IMR-90 (cell line): ENCODE results near the gene COL15A1. TPM values are rescaled to one million over a fixed set of nuclear protein-coding genes. Genes with fewer than 3 reads are reported as not detected.
A peak's percentile ranks its signal among the peaks of the same experiment; 100 is the strongest.

Source experiments
- ATAC-seq: fragments of 200-7000 bp; cut with Tn5 transposase; 2 replicates; pipeline ENCODE4 v1.9.1; 2020; ENCODE audit warnings: low read depth, mild to moderate bottlenecking, moderate library complexity
- BruUV-seq: library from RNA; stranded (reverse); fragments of 400-500 nt; replicated peaks from 2 replicates; lab custom pipeline; 2021; lab: Mats Ljungman, UMichigan
- CTCF ChIA-PET: fragments of 300-600 bp; formaldehyde crosslinking; extraction: SDS; loops from one replicate; lab custom pipeline; 2021; ENCODE audit warnings: antibody characterized with exemption; lab: Yijun Ruan, JAX
- POLR2A ChIA-PET: fragments of 300-600 bp; sonication (Branson Sonifier 250); formaldehyde crosslinking; loops from one replicate; lab custom pipeline; 2022; ENCODE audit warnings: antibody characterized with exemption; ENCODE audit not compliant: unreplicated experiment; lab: Charles Lee
- DNase-seq: peaks from one replicate; pipeline ENCODE4 v3.0.0; 2013
- H2AFZ ChIP-seq: replicated peaks from 2 replicates; pipeline ENCODE3; 2013; ENCODE audit warnings: low read length, mild to moderate bottlenecking; ENCODE audit not compliant: poor library complexity
- H2AK5ac ChIP-seq: 2 replicates; pipeline ENCODE4 v1.6.1; 2013; ENCODE audit warnings: low read depth, low read length, inconsistent platforms
- H2AK9ac ChIP-seq: replicated peaks from 2 replicates; pipeline ENCODE3; 2013; ENCODE audit warnings: mild to moderate bottlenecking, low read depth, low read length, moderate library complexity; ENCODE audit not compliant: poor library complexity
- H2BK120ac ChIP-seq: 2 replicates; pipeline ENCODE4 v1.6.1; 2013; ENCODE audit warnings: low read depth, low read length, inconsistent platforms
- H2BK15ac ChIP-seq: 3 replicates; pipeline ENCODE4 v1.6.1; 2013; ENCODE audit warnings: low read depth, low read length, inconsistent platforms
- H2BK20ac ChIP-seq: 2 replicates; pipeline ENCODE4 v1.6.1; 2013; ENCODE audit warnings: low read depth, mild to moderate bottlenecking, inconsistent platforms, low read length, moderate library complexity
- H2BK5ac ChIP-seq: 2 replicates; pipeline ENCODE4 v1.6.1; 2013; ENCODE audit warnings: mild to moderate bottlenecking, low read depth, low read length, inconsistent platforms; ENCODE audit not compliant: poor library complexity, severe bottlenecking
- H3K14ac ChIP-seq: replicated peaks from 2 replicates; pipeline ENCODE4 v1.6.1; 2013; ENCODE audit warnings: low read depth, low read length, inconsistent platforms
- H3K18ac ChIP-seq: 2 replicates; pipeline ENCODE4 v1.6.1; 2013; ENCODE audit warnings: low read depth, low read length, control low read depth
- H3K23ac ChIP-seq: 2 replicates; pipeline ENCODE4 v1.6.1; 2013; ENCODE audit warnings: low read depth, low read length, inconsistent platforms
- H3K27ac ChIP-seq: 2 replicates; pipeline ENCODE4 v1.5.1; 2013; ENCODE audit warnings: mild to moderate bottlenecking, control low read depth, low read length; ENCODE audit not compliant: insufficient read depth
- H3K27me3 ChIP-seq: 2 replicates; pipeline ENCODE4 v1.6.1; 2013; ENCODE audit warnings: low read length; ENCODE audit not compliant: control insufficient read depth, insufficient read depth
- H3K36me3 ChIP-seq: 2 replicates; pipeline ENCODE4 v1.6.1; 2013; ENCODE audit warnings: low read length, mixed read lengths; ENCODE audit not compliant: control insufficient read depth, insufficient read depth
- H3K4ac ChIP-seq: 2 replicates; pipeline ENCODE4 v1.6.1; 2013; ENCODE audit warnings: low read depth, low read length, inconsistent platforms
- H3K4me1 ChIP-seq: 2 replicates; pipeline ENCODE4 v1.6.1; 2013; ENCODE audit warnings: low read length, mixed read lengths; ENCODE audit not compliant: control insufficient read depth, insufficient read depth
- H3K4me2 ChIP-seq: 2 replicates; pipeline ENCODE4 v1.6.1; 2013; ENCODE audit warnings: low read depth, mild to moderate bottlenecking, control low read depth, low read length, moderate library complexity
- H3K4me3 ChIP-seq: 2 replicates; pipeline ENCODE4 v1.5.1; 2013; ENCODE audit warnings: low read depth, mild to moderate bottlenecking, control low read depth, low read length, moderate library complexity; ENCODE audit not compliant: insufficient read depth
- H3K56ac ChIP-seq: 2 replicates; pipeline ENCODE4 v1.6.1; 2013; ENCODE audit warnings: low read length, inconsistent platforms; ENCODE audit not compliant: insufficient read depth; ENCODE audit errors: extremely low read depth
- H3K79me1 ChIP-seq, 2 experiments: 2 replicates each; pipeline ENCODE4 v1.6.1; 2013; ENCODE audit warnings: low read length in 2 of 2, inconsistent platforms in 1 of 2, low read depth in 1 of 2
- H3K9ac ChIP-seq: 2 replicates; pipeline ENCODE4 v1.6.1; 2013; ENCODE audit warnings: low read depth, low read length, control low read depth
- H3K9me1 ChIP-seq: 2 replicates; pipeline ENCODE4 v1.6.1; 2013; ENCODE audit warnings: low read length, inconsistent platforms; ENCODE audit not compliant: insufficient read depth
- H3K9me3 ChIP-seq: 2 replicates; pipeline ENCODE4 v1.6.1; 2013; ENCODE audit warnings: low read length; ENCODE audit not compliant: control insufficient read depth, insufficient read depth
- H4K20me1 ChIP-seq: 2 replicates; pipeline ENCODE4 v1.6.1; 2013; ENCODE audit warnings: low read length, inconsistent platforms; ENCODE audit not compliant: insufficient read depth
- H4K5ac ChIP-seq: 2 replicates; pipeline ENCODE4 v1.6.1; 2013; ENCODE audit warnings: mild to moderate bottlenecking, low read depth, low read length, control low read depth
- H4K8ac ChIP-seq, 2 experiments: 2 replicates each; pipeline ENCODE4 v1.6.1; 2013; ENCODE audit warnings: low read depth in 2 of 2, low read length in 2 of 2, control low read depth in 1 of 2, inconsistent platforms in 1 of 2
- H4K91ac ChIP-seq: 2 replicates; pipeline ENCODE4 v1.6.1; 2013; ENCODE audit warnings: low read depth, low read length, inconsistent platforms; ENCODE audit not compliant: insufficient read depth
- FOS ChIP-seq: fragments of 150-350 bp; IDR thresholded peaks from 2 replicates; pipeline ENCODE4 v1.6.1; 2016; ENCODE audit warnings: low read depth, low read length
- RFX5 ChIP-seq: IDR thresholded peaks from 2 replicates; pipeline ENCODE4 v1.8.0; 2012; ENCODE audit warnings: low read depth, mild to moderate bottlenecking, low read length, moderate library complexity
- SMC3 ChIP-seq: fragments of 150-350 bp; IDR thresholded peaks from 2 replicates; pipeline ENCODE4 v1.6.1; 2016; ENCODE audit warnings: low read depth, mild to moderate bottlenecking, antibody characterized with exemption, low read length, moderate library complexity
- WGBS, 2 experiments: methylation state at CpG; one replicate each; pipeline versions ENCODE4 v1.1.5 to v1.1.7; 2013; ENCODE audit warnings: missing lambda C conversion rate in 2 of 2; ENCODE audit not compliant: insufficient read length in 1 of 2; ENCODE audit errors: extremely low coverage in 2 of 2; 5-methylcytosine and 5-hydroxymethylcytosine counted together
- dilution Hi-C: fragments of 300-500 bp; cut with HindIII; formaldehyde crosslinking; loops from one replicate; pipeline ENCODE4 v1.14.3; 2018; ENCODE audit warnings: low sequenced_read_pairs; ENCODE audit not compliant: unreplicated experiment
- in situ Hi-C: fragments of 300-500 bp; cut with MboI; formaldehyde crosslinking; loops from 3 replicates; pipeline ENCODE4 v1.14.3; 2019; ENCODE audit warnings: low sequenced_read_pairs, inconsistent platforms, mixed read lengths
- intact Hi-C: fragments of 100-400 bp; cut with micrococcal nuclease; formaldehyde crosslinking; loops from 2 replicates; pipeline ENCODE4 v1.10.0; 2022
- polyA plus RNA-seq, 3 experiments: library from polyadenylated mRNA; depleted of rRNA; stranded (reverse); fragments of >200 nt; gene quantifications; 2 replicates each; pipeline ENCODE4 v1.2.3, GENCODE V29; 2012; ENCODE audit warnings: low replicate concordance in 1 of 3
- total RNA-seq: library from RNA; depleted of rRNA; stranded (reverse); fragments of >200 nt; gene quantifications from 2 replicates; pipeline ENCODE4 v1.2.3, GENCODE V29; 2012
- TF ChIP-seq, protein P1 (sequence below): fragments of 150-350 bp; IDR thresholded peaks from 2 replicates; pipeline ENCODE4 v1.6.1; 2016; ENCODE audit warnings: low read depth, mild to moderate bottlenecking, low read length, moderate library complexity, borderline replicate concordance
- TF ChIP-seq, protein P2 (sequence below): fragments of 150-350 bp; IDR thresholded peaks from 2 replicates; pipeline ENCODE4 v1.6.1; 2017; ENCODE audit warnings: mild to moderate bottlenecking, antibody characterized with exemption, low read length, low read depth

The COL15A1 gene
- total and polyA plus RNA-seq, 2 of the 4 experiments (the other 2 are of a cell fraction), result 2.2 to 3.7 TPM

DNA sequence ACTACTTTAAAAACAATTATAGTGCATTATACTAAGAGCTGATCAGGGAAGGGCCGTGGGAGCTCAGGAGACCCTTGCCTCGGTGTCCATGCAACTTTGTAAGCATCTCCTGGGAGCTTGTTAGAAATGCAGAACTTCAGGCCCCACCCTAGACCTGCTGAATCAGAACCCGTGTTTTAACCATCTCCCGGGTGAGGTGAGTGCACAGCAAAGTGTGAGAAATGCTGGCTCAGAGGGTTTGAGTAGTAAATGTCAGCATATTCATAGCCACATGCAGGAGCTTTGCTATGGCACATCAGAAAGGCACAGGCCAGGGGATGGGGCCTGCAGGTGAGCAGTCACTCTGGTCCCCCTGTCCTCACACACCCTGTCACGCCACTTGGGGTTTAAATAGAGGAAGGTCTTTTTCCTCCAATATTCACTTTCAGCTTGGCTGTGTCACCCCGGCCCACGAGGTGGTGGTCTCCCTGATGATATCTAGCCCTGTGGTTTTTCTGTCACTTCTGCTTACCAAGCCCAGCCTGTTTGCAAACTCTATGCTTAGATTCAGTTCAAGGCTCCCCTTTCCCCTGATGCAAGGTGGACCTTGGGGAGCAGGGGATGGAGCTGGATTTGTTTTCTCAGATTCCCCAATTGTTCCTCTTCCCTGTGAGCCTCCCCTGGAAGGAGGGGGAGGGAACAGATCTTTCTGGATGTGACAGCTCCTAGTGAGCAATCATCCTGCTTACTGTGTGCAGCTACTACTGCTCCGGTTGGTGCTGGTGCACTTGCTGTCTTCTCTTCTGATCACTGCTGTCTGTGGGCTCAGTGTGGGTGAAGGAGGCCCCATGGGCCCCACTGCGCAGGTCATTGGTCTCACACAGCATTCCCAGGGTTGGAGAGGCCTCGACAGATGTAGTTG lies 109.4 kb downstream of the COL15A1 start:
- dilution Hi-C loops, result no loop called here
- CTCF ChIA-PET, result interaction anchor here (0.5 kb wide), 1 partner anchor 1629 kb away, joined by 3 read pairs; no protein-coding TSS in a partner anchor

More for the DNA sequence above, 109.4 kb downstream of the COL15A1 start:
- H3K56ac ChIP-seq, result no peak overlapping the region
- H2BK120ac ChIP-seq, result no peak overlapping the region; the same call in 1 of the 2 replicates
- no peak overlapping the region for H3K18ac ChIP-seq
- peak overlapping the region; percentile 41 for H2BK20ac ChIP-seq
- no peak overlapping the region for H3K4me2 ChIP-seq
- H4K20me1 ChIP-seq, result no peaks in the 10 kb centered on the region
- H3K4me3 ChIP-seq, result no peak overlapping the region
- peaks cover 61% of the 10 kb centered on the region; the same call in 1 of the 2 replicates for H3K36me3 ChIP-seq
- no peak overlapping the region for H4K8ac ChIP-seq
- H2BK5ac ChIP-seq, result no peak overlapping the region
- WGBS, 2 experiments, result no CpG with 5 or more reads among the region's 10 CpGs
- H3K9me1 ChIP-seq, result peaks cover 38% of the 10 kb centered on the region
- in situ Hi-C loops (no loop called here), intact Hi-C loops (no loop called here)
- H3K4me1 ChIP-seq, result peaks cover 25% of the 10 kb centered on the region
- H4K91ac ChIP-seq, result no peak overlapping the region; the same call in 1 of the 2 replicates
- H3K27ac ChIP-seq, result no peak overlapping the region
- ATAC-seq, result no peak
- POLR2A ChIA-PET, result no interaction called here
- peak overlapping the region; percentile 77 for H2AK5ac ChIP-seq
- no TSS peak for BruUV-seq
- H3K9me3 ChIP-seq, result no peaks in the 10 kb centered on the region
- H2AFZ ChIP-seq, result no peak overlapping the region
- H3K79me1 ChIP-seq, result no peaks in the 10 kb centered on the region
- DNase-seq, result no peak
- no peak overlapping the region for H3K14ac ChIP-seq
- H2AK9ac ChIP-seq, result no peak overlapping the region
- no peak overlapping the region for H3K23ac ChIP-seq
- H3K4ac ChIP-seq, result peak overlapping the region; percentile 10; the same call in 1 of the 2 replicates
- H4K5ac ChIP-seq, result no peak overlapping the region
- no peaks in the 10 kb centered on the region for H3K27me3 ChIP-seq
- H2BK15ac ChIP-seq, result 0 out of 3 replicates have a peak overlapping the region, but pooled peaks have one; percentile 4
- TF ChIP-seq RFX5 (no peak), SMC3 (no peak), FOS (no peak)
- TF ChIP-seq, protein P1, sequence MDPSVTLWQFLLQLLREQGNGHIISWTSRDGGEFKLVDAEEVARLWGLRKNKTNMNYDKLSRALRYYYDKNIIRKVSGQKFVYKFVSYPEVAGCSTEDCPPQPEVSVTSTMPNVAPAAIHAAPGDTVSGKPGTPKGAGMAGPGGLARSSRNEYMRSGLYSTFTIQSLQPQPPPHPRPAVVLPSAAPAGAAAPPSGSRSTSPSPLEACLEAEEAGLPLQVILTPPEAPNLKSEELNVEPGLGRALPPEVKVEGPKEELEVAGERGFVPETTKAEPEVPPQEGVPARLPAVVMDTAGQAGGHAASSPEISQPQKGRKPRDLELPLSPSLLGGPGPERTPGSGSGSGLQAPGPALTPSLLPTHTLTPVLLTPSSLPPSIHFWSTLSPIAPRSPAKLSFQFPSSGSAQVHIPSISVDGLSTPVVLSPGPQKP, result no peak
- TF ChIP-seq, protein P2, sequence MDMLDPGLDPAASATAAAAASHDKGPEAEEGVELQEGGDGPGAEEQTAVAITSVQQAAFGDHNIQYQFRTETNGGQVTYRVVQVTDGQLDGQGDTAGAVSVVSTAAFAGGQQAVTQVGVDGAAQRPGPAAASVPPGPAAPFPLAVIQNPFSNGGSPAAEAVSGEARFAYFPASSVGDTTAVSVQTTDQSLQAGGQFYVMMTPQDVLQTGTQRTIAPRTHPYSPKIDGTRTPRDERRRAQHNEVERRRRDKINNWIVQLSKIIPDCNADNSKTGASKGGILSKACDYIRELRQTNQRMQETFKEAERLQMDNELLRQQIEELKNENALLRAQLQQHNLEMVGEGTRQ, result no peak
- no peak overlapping the region for H3K9ac ChIP-seq
